Activated naive CD4-positive, alpha-beta T cell treated with anti-CD3 and anti-CD28 coated beads, Interleukin-2, amount 10 ng/mL, durations not matched to agents 7 days and 5 days (primary cell): ENCODE results near the gene WDR37.

Source experiments
- CTCF ChIA-PET: fragments of 350-600 bp; sonication (Branson Sonifier 250); formaldehyde crosslinking; loops from one replicate; lab custom pipeline; 2021; ENCODE audit warnings: antibody characterized with exemption; lab: Charles Lee
- DNase-seq: peaks from one replicate; pipeline ENCODE4 v3.0.0-alpha.2; 2020
- H3K27ac Mint-ChIP-seq: one replicate; pipeline ENCODE4 v1.8.0; 2021; ENCODE audit warnings: mild to moderate bottlenecking, moderate library complexity, mixed read lengths
- H3K27me3 Mint-ChIP-seq: one replicate; pipeline ENCODE4 v1.8.0; 2021; ENCODE audit warnings: mild to moderate bottlenecking, mixed read lengths
- H3K36me3 Mint-ChIP-seq: one replicate; pipeline ENCODE4 v1.8.0; 2021; ENCODE audit warnings: mixed read lengths
- H3K4me1 Mint-ChIP-seq: one replicate; pipeline ENCODE4 v1.8.0; 2021; ENCODE audit warnings: mixed read lengths
- H3K4me3 Mint-ChIP-seq: one replicate; pipeline ENCODE4 v1.8.0; 2021; ENCODE audit warnings: mild to moderate bottlenecking, moderate library complexity, mixed read lengths
- H3K9me3 Mint-ChIP-seq: one replicate; pipeline ENCODE4 v1.8.0; 2021; ENCODE audit warnings: mixed read lengths

Gene WDR37

GRCh38 chr10:1174022-1174421 is 117.8 kb downstream of the WDR37 start:
- no peaks in the 10 kb centered on the region for H3K4me1 Mint-ChIP-seq
- no peak overlapping the region for H3K27ac Mint-ChIP-seq
- no peaks in the 10 kb centered on the region for H3K36me3 Mint-ChIP-seq
- H3K9me3 Mint-ChIP-seq, result no peaks in the 10 kb centered on the region
- CTCF ChIA-PET, result no interaction called here
- peaks cover 21% of the 10 kb centered on the region for H3K27me3 Mint-ChIP-seq
- DNase-seq, result no peak
- H3K4me3 Mint-ChIP-seq, result no peak overlapping the region

GRCh38 chr10:1175956-1176565 is 119.9 kb downstream of the WDR37 start:
- peaks cover 16% of the 10 kb centered on the region for H3K27me3 Mint-ChIP-seq
- H3K4me1 Mint-ChIP-seq, result no peaks in the 10 kb centered on the region
- CTCF ChIA-PET, result no interaction called here
- H3K9me3 Mint-ChIP-seq, result no peaks in the 10 kb centered on the region
- DNase-seq, result no peak
- no peak overlapping the region for H3K27ac Mint-ChIP-seq
- H3K4me3 Mint-ChIP-seq, result no peak overlapping the region
- H3K36me3 Mint-ChIP-seq, result no peaks in the 10 kb centered on the region

- CTCF ChIA-PET, result no interaction called here
- H3K27me3 Mint-ChIP-seq, result peaks cover 10% of the 10 kb centered on the region
Measured at GRCh38 chr10:1177936-1178335, 121.8 kb downstream of the WDR37 start.

GRCh38 chr10:1178506-1178905 is 122.3 kb downstream of the WDR37 start:
- DNase-seq, result no peak
- Mint-ChIP-seq H3K36me3 (no peaks in the 10 kb centered on the region), H3K27ac (no peak overlapping the region), H3K9me3 (no peaks in the 10 kb centered on the region), H3K4me1 (no peaks in the 10 kb centered on the region), H3K4me3 (no peak overlapping the region), H3K27me3 (peaks cover 15% of the 10 kb centered on the region)
- CTCF ChIA-PET, result no interaction called here

More at GRCh38 chr10:1177936-1178335, 121.8 kb downstream of the WDR37 start:
- no peak for DNase-seq
- Mint-ChIP-seq H3K9me3 (no peaks in the 10 kb centered on the region), H3K27ac (peak overlapping the region; percentile 19), H3K4me1 (no peaks in the 10 kb centered on the region), H3K4me3 (no peak overlapping the region), H3K36me3 (no peaks in the 10 kb centered on the region)

GRCh38 chr10:1179346-1180070 is 123.3 kb downstream of the WDR37 start:
- Mint-ChIP-seq H3K4me3 (no peak overlapping the region), H3K4me1 (no peaks in the 10 kb centered on the region), H3K27ac (no peak overlapping the region), H3K27me3 (peaks cover 11% of the 10 kb centered on the region), H3K36me3 (no peaks in the 10 kb centered on the region), H3K9me3 (no peaks in the 10 kb centered on the region)
- DNase-seq, result no peak
- CTCF ChIA-PET, result no interaction called here

GRCh38 chr10:1180071-1180730 is 124.0 kb downstream of the WDR37 start:
- no peak overlapping the region for H3K27ac Mint-ChIP-seq
- no peaks in the 10 kb centered on the region for H3K9me3 Mint-ChIP-seq
- no peak overlapping the region for H3K4me3 Mint-ChIP-seq
- no peak for DNase-seq
- CTCF ChIA-PET, result interaction anchor here (0.7 kb wide), 1 partner anchor 438 kb away, joined by 3 read pairs; no protein-coding TSS in a partner anchor
- peaks cover 11% of the 10 kb centered on the region for H3K27me3 Mint-ChIP-seq
- no peaks in the 10 kb centered on the region for H3K36me3 Mint-ChIP-seq
- no peaks in the 10 kb centered on the region for H3K4me1 Mint-ChIP-seq

GRCh38 chr10:1180836-1181235 is 124.7 kb downstream of the WDR37 start:
- no peak overlapping the region for H3K4me3 Mint-ChIP-seq
- H3K27ac Mint-ChIP-seq, result no peak overlapping the region
- H3K9me3 Mint-ChIP-seq, result no peaks in the 10 kb centered on the region
- H3K27me3 Mint-ChIP-seq, result peaks cover 11% of the 10 kb centered on the region
- H3K36me3 Mint-ChIP-seq, result no peaks in the 10 kb centered on the region
- CTCF ChIA-PET, result no interaction called here
- no peak for DNase-seq
- no peaks in the 10 kb centered on the region for H3K4me1 Mint-ChIP-seq
